CD4-positive, alpha-beta T cell treated with Interleukin-21 for 1 hour (primary cell): ENCODE measurements around the gene CXCL1.

ENCODE experiments used
- DNase-seq: peaks from one replicate; pipeline ENCODE4 v3.0.0-alpha.2; 2020

CXCL1 gene

GRCh38 chr4:73853246-73853704 lies 15.9 kb upstream of the CXCL1 start, which contains the start of gene PF4V1:
Gene PF4V1 (plus strand): TSS chr4:73853296. CDS start chr4:73853363, 67 bp downstream.
- DNase-seq: no peak

GRCh38 chr4:73853718-73854473 lies 15.3 kb upstream of the CXCL1 start:
- DNase-seq: no peak

GRCh38 chr4:73855406-73855805 lies 13.8 kb upstream of the CXCL1 start:
- DNase-seq: no peak

GRCh38 chr4:73856518-73856917 lies 12.7 kb upstream of the CXCL1 start:
- DNase-seq: no peak

- no peak for DNase-seq
Measured at GRCh38 chr4:73859614-73860088, 9.5 kb upstream of the CXCL1 start.

GRCh38 chr4:73860181-73860580 lies 9.0 kb upstream of the CXCL1 start:
- DNase-seq: no peak

GRCh38 chr4:73860917-73861316 lies 8.3 kb upstream of the CXCL1 start:
- DNase-seq: no peak

GRCh38 chr4:73862322-73862721 lies 6.9 kb upstream of the CXCL1 start:
- DNase-seq: no peak

- DNase-seq: no peak
Measured at GRCh38 chr4:73864365-73864764, 4.8 kb upstream of the CXCL1 start.

- no peak for DNase-seq
Measured at GRCh38 chr4:73864961-73865360, 4.2 kb upstream of the CXCL1 start.

GRCh38 chr4:73865431-73866096 lies 3.6 kb upstream of the CXCL1 start:
- DNase-seq: no peak

- DNase-seq: no peak
Measured at GRCh38 chr4:73866246-73866645, 2.9 kb upstream of the CXCL1 start.

- no peak for DNase-seq
Measured at GRCh38 chr4:73867783-73868182, 1.4 kb upstream of the CXCL1 start.

- DNase-seq: no peak
Measured at GRCh38 chr4:73868206-73869129, 725 bp upstream of the CXCL1 start.

- DNase-seq: no peak
Measured at GRCh38 chr4:73870260-73870659, 1.1 kb downstream of the CXCL1 start.

GRCh38 chr4:73870768-73871167 lies 1.6 kb downstream of the CXCL1 start:
- DNase-seq: no peak

GRCh38 chr4:73871511-73872310 lies 2.5 kb downstream of the CXCL1 start:
- DNase-seq: no peak

GRCh38 chr4:73872316-73873108 lies 3.3 kb downstream of the CXCL1 start:
- no peak for DNase-seq

GRCh38 chr4:73874386-73874785 lies 5.2 kb downstream of the CXCL1 start:
- no peak for DNase-seq

- no peak for DNase-seq
Measured at GRCh38 chr4:73875401-73875800, 6.2 kb downstream of the CXCL1 start.

GRCh38 chr4:73883306-73883705 lies 14.1 kb downstream of the CXCL1 start:
- no peak for DNase-seq
